ENCODE measurements around the gene HSD17B1.
"Not testable (repeated sequence)": the region's sequence is repeated elsewhere in the genome, so short reads cannot be mapped to it uniquely, and the experiment has no call there.

HSD17B1 gene

DNA sequence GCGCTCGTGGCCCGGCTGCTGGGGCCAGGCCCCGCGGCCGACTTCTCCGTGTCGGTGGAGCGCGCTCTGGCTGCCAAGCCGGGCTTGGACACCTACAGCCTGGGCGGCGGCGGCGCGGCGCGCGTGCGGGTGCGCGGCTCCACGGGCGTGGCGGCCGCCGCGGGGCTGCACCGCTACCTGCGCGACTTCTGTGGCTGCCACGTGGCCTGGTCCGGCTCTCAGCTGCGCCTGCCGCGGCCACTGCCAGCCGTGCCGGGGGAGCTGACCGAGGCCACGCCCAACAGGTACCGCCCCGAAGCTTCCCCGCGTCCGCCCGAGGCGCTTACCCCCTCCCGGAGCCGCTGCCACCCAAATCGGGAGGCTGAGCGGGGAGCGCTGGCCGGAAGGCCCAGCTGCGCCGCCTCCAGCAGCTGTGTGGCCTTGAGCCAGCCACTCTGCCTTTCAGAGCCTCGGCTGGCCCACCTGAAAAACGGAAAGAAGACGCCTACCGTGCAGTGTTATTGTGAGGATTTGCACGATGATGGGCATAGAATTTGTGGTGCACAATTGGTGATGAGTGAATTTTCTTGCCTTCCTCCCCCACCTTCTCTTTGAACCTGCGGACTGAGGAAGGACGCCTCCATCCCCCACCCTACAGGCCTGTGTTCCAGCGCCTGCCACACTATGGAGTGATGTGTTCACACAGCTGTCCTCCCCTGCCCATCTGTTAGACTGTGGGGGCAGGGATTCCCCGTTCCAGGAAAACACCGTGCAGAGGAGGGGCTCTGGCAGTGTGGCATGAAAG is 16.2 kb upstream of the HSD17B1 start:
- CTCF ChIA-PET = interaction anchor here (1.2 to 3.1 kb wide), 3 partner anchors 12 to 134 kb away, joined by 3 to 11 read pairs (median 3); no protein-coding TSS in a partner anchor
- peak in 2 of 3 donors; percentile 54 to 60 for DNase-seq
- POLR2A ChIA-PET = interaction anchor here (0.9 to 1.4 kb wide), 3 partner anchors 9 to 216 kb away, joined by 4 read pairs; partner anchors contain the start of gene PSMC3IP
- peaks cover 2 to 33% (median 25%) of the 10 kb centered on the region in 4 experiments for H3K4me1 ChIP-seq (ENCODE audit: control extremely low read depth in 1 of 4, control insufficient read depth in 4 of 4, insufficient read depth in 4 of 4, low read length in 3 of 4)
- H3K4me3 ChIP-seq (ENCODE audit: control insufficient read depth in 1 of 7, extremely low read depth in 1 of 7, insufficient read depth in 4 of 7, low read depth in 2 of 7, low read length in 6 of 7) = peak overlapping the region; percentile 70 to 81 (median 72)
- peaks cover 0 to 31% (median 19%) of the 10 kb centered on the region in 4 experiments for H3K36me3 ChIP-seq (ENCODE audit: control insufficient read depth in 4 of 4, insufficient read depth in 4 of 4, low read length in 3 of 4)
- H3K9me3 ChIP-seq (ENCODE audit: control extremely low read depth in 1 of 5, control insufficient read depth in 4 of 5, insufficient read depth in 2 of 5, low read depth in 1 of 5, low read length in 4 of 5) = no peaks in the 10 kb centered on the region
- H3K27ac ChIP-seq (ENCODE audit: insufficient read depth in 1 of 2, low read depth in 1 of 2, low read length in 2 of 2, poor library complexity in 1 of 2, severe bottlenecking in 2 of 2) = peak overlapping the region in 1 of 2 experiments; percentile 70
- H3K27me3 ChIP-seq (replicated peaks in 2 of 5; ENCODE audit: control insufficient read depth in 4 of 5, insufficient read depth in 5 of 5, low read length in 4 of 5) = no peaks in the 10 kb centered on the region
- WGBS (ENCODE audit: insufficient coverage) = 0% methylated on average over 56 of the region's 65 CpGs

DNA sequence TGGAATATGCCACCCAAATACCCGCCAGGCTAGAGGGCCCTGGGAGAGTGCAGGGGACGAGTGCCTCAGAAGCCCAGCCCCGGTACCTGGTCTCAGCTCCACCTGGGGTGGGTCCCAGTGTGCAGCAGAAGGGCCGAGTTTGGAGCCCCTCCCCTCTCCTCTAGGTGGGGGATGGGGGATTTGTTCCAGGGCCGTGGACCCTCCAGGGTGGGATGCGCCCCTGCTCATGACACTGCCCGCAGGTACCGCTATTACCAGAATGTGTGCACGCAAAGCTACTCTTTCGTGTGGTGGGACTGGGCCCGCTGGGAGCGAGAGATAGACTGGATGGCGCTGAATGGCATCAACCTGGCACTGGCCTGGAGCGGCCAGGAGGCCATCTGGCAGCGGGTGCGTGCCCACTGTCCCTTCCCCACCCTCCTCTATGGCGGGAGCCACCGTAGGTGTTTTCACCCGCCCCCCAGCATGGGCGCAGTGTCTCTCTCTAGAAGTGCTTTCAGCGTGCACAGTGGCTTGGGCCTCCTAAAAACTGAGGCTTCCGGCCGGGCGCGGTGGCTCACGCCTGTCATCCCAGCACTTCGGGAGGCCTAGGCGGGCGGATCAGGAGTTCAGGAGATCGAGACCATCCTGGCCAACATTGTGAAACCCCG is 15.4 kb upstream of the HSD17B1 start:
- Histone ChIP-seq H3K27ac (ENCODE audit: insufficient read depth in 1 of 2, low read depth in 1 of 2, low read length in 2 of 2, poor library complexity in 1 of 2, severe bottlenecking in 2 of 2) (peak overlapping the region in 1 of 2 experiments; percentile 70), H3K4me3 (ENCODE audit: control insufficient read depth in 1 of 7, extremely low read depth in 1 of 7, insufficient read depth in 4 of 7, low read depth in 2 of 7, low read length in 6 of 7) (peak overlapping the region; percentile 70 to 81 (median 72)), H3K4me1 (ENCODE audit: control extremely low read depth in 1 of 4, control insufficient read depth in 4 of 4, insufficient read depth in 4 of 4, low read length in 3 of 4) (peaks cover 0 to 27% (median 20%) of the 10 kb centered on the region in 4 experiments), H3K27me3 (replicated peaks in 2 of 5; ENCODE audit: control insufficient read depth in 4 of 5, insufficient read depth in 5 of 5, low read length in 4 of 5) (no peaks in the 10 kb centered on the region), H3K36me3 (ENCODE audit: control insufficient read depth in 4 of 4, insufficient read depth in 4 of 4, low read length in 3 of 4) (peaks cover 0 to 34% (median 24%) of the 10 kb centered on the region in 4 experiments), H3K9me3 (ENCODE audit: control extremely low read depth in 1 of 5, control insufficient read depth in 4 of 5, insufficient read depth in 2 of 5, low read depth in 1 of 5, low read length in 4 of 5) (no peaks in the 10 kb centered on the region)
- 95% methylated on average over 28 of the region's 31 CpGs for WGBS (ENCODE audit: insufficient coverage)
- CTCF ChIA-PET = interaction anchor here (3.1 kb wide), 1 partner anchor 11 kb away, joined by 11 read pairs; no protein-coding TSS in a partner anchor
- POLR2A ChIA-PET = interaction anchor here (0.6 kb wide), 1 partner anchor 22 kb away, joined by 3 read pairs; no protein-coding TSS in a partner anchor
- no peak for DNase-seq

DNA sequence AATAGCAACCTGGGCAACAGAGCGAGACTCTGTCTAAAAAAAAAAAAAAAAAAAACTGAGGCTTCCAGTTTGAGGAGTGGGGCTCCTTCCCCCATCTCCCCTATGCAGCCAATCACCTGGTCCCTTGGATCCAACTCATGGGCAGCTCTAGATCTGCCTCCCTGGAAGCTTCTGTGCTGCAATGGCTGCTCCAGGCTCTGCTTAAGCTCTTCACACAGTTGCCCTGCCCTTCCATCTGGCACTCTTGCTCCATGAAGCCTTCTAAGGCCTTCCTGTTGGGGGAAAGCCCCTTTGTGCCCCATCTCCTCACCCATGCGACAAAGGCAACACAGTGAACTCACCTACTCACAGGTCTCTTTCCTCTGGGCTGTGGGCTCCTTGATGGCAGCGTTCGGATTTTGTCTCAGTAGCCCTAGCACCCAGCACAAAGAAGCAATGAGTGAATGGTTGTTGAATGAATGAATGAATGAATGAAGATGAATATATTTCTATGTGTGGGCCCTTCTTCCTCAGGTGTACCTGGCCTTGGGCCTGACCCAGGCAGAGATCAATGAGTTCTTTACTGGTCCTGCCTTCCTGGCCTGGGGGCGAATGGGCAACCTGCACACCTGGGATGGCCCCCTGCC is 14.8 kb upstream of the HSD17B1 start:
- Histone ChIP-seq H3K36me3 (ENCODE audit: control insufficient read depth in 4 of 4, insufficient read depth in 4 of 4, low read length in 3 of 4) (peaks cover 0 to 41% (median 29%) of the 10 kb centered on the region in 4 experiments), H3K27ac (ENCODE audit: insufficient read depth in 1 of 2, low read depth in 1 of 2, low read length in 2 of 2, poor library complexity in 1 of 2, severe bottlenecking in 2 of 2) (no peak overlapping the region), H3K4me3 (ENCODE audit: control insufficient read depth in 1 of 7, extremely low read depth in 1 of 7, insufficient read depth in 4 of 7, low read depth in 2 of 7, low read length in 6 of 7) (no peak overlapping the region), H3K27me3 (replicated peaks in 2 of 5; ENCODE audit: control insufficient read depth in 4 of 5, insufficient read depth in 5 of 5, low read length in 4 of 5) (no peaks in the 10 kb centered on the region), H3K4me1 (ENCODE audit: control extremely low read depth in 1 of 4, control insufficient read depth in 4 of 4, insufficient read depth in 4 of 4, low read length in 3 of 4) (peaks cover 0 to 27% (median 20%) of the 10 kb centered on the region in 4 experiments), H3K9me3 (ENCODE audit: control extremely low read depth in 1 of 5, control insufficient read depth in 4 of 5, insufficient read depth in 2 of 5, low read depth in 1 of 5, low read length in 4 of 5) (no peaks in the 10 kb centered on the region)
- no CpG with 5 or more reads among the region's 5 CpGs for WGBS (ENCODE audit: insufficient coverage)
- ChIA-PET POLR2A (interaction anchor here (0.6 kb wide), 2 partner anchors 21 to 78 kb away, joined by 3 read pairs; no protein-coding TSS in a partner anchor), CTCF (interaction anchor here (1.3 to 3.1 kb wide), 3 partner anchors 11 to 344 kb away, joined by 3 to 11 read pairs (median 4); partner anchors contain the start of gene GHDC)
- no peak for DNase-seq

DNA sequence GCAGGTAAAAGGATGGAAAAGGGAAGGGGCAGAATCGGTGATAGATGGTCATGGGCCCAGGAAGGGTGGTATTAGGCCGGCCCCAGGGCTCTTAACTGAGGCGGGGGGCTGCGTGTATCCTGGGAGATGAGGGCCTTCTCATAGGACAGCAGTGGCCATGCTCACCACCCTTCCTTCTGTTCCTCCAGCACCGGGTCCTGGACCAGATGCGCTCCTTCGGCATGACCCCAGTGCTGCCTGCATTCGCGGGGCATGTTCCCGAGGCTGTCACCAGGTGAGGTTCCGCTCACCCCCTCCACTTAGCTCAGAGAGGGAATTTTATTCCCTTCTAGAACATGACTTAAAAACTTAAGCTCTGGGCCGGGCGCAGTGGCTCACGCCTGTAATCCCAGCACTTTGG is 14.2 kb upstream of the HSD17B1 start:
- no peaks in the 10 kb centered on the region for H3K9me3 ChIP-seq (ENCODE audit: control extremely low read depth in 1 of 5, control insufficient read depth in 4 of 5, insufficient read depth in 2 of 5, low read depth in 1 of 5, low read length in 4 of 5)
- peaks cover 0 to 46% (median 34%) of the 10 kb centered on the region in 4 experiments for H3K36me3 ChIP-seq (ENCODE audit: control insufficient read depth in 4 of 4, insufficient read depth in 4 of 4, low read length in 3 of 4)
- no peak for DNase-seq
- H3K27me3 ChIP-seq (replicated peaks in 2 of 5; ENCODE audit: control insufficient read depth in 4 of 5, insufficient read depth in 5 of 5, low read length in 4 of 5) = no peaks in the 10 kb centered on the region
- 97% methylated on average over 8 of the region's 14 CpGs for WGBS (ENCODE audit: insufficient coverage)
- H3K4me1 ChIP-seq (ENCODE audit: control extremely low read depth in 1 of 4, control insufficient read depth in 4 of 4, insufficient read depth in 4 of 4, low read length in 3 of 4) = peaks cover 0 to 27% (median 20%) of the 10 kb centered on the region in 4 experiments
- no peak overlapping the region for H3K4me3 ChIP-seq (ENCODE audit: control insufficient read depth in 1 of 7, extremely low read depth in 1 of 7, insufficient read depth in 4 of 7, low read depth in 2 of 7, low read length in 6 of 7)
- CTCF ChIA-PET = interaction anchor here (1.3 to 3.1 kb wide), 3 partner anchors 10 to 344 kb away, joined by 3 to 11 read pairs (median 4); partner anchors contain the start of gene GHDC
- POLR2A ChIA-PET = interaction anchor here (0.6 kb wide), 1 partner anchor 79 kb away, joined by 3 read pairs; no protein-coding TSS in a partner anchor
- no peak overlapping the region for H3K27ac ChIP-seq (ENCODE audit: insufficient read depth in 1 of 2, low read depth in 1 of 2, low read length in 2 of 2, poor library complexity in 1 of 2, severe bottlenecking in 2 of 2)

DNA sequence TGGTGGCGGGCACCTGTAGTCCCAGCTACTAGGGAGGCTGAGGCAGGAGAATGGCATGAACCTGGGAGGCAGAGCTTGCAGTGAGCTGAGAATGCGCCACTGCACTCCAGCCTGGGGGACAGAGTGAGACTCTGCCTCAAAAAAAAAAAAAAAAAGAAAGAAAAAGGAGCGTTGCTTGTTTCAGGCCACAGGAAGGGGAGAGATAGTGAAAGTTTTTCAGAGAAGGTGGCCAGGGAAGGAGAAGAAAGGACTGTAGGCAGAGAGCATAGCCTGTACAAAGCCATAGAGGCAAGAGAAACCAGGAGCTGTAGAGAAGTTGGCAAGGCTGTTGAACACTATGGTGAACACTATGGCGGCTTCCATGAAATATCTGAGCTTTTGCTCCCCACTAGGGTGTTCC is 12.2 kb upstream of the HSD17B1 start:
- H3K27ac ChIP-seq (ENCODE audit: insufficient read depth in 1 of 2, low read depth in 1 of 2, low read length in 2 of 2, poor library complexity in 1 of 2, severe bottlenecking in 2 of 2); DNase-seq; H3K27me3 ChIP-seq (replicated peaks in 2 of 5; ENCODE audit: control insufficient read depth in 4 of 5, insufficient read depth in 5 of 5, low read length in 4 of 5); H3K9me3 ChIP-seq (ENCODE audit: control extremely low read depth in 1 of 5, control insufficient read depth in 4 of 5, insufficient read depth in 2 of 5, low read depth in 1 of 5, low read length in 4 of 5); H3K4me3 ChIP-seq (ENCODE audit: control insufficient read depth in 1 of 7, extremely low read depth in 1 of 7, insufficient read depth in 4 of 7, low read depth in 2 of 7, low read length in 6 of 7): not testable (repeated sequence)
- 94% methylated on average over 3 of the region's 4 CpGs for WGBS (ENCODE audit: insufficient coverage)
- POLR2A ChIA-PET = interaction anchor here (0.6 kb wide), 1 partner anchor 35 kb away, joined by 4 read pairs; no protein-coding TSS in a partner anchor
- CTCF ChIA-PET = interaction anchor here (1.2 to 1.5 kb wide), 2 partner anchors 13 to 27 kb away, joined by 3 to 4 read pairs; no protein-coding TSS in a partner anchor
- H3K4me1 ChIP-seq (ENCODE audit: control extremely low read depth in 1 of 4, control insufficient read depth in 4 of 4, insufficient read depth in 4 of 4, low read length in 3 of 4) = peaks cover 0 to 20% (median 14%) of the 10 kb centered on the region in 4 experiments
- peaks cover 0 to 59% (median 41%) of the 10 kb centered on the region in 4 experiments for H3K36me3 ChIP-seq (ENCODE audit: control insufficient read depth in 4 of 4, insufficient read depth in 4 of 4, low read length in 3 of 4)

DNA sequence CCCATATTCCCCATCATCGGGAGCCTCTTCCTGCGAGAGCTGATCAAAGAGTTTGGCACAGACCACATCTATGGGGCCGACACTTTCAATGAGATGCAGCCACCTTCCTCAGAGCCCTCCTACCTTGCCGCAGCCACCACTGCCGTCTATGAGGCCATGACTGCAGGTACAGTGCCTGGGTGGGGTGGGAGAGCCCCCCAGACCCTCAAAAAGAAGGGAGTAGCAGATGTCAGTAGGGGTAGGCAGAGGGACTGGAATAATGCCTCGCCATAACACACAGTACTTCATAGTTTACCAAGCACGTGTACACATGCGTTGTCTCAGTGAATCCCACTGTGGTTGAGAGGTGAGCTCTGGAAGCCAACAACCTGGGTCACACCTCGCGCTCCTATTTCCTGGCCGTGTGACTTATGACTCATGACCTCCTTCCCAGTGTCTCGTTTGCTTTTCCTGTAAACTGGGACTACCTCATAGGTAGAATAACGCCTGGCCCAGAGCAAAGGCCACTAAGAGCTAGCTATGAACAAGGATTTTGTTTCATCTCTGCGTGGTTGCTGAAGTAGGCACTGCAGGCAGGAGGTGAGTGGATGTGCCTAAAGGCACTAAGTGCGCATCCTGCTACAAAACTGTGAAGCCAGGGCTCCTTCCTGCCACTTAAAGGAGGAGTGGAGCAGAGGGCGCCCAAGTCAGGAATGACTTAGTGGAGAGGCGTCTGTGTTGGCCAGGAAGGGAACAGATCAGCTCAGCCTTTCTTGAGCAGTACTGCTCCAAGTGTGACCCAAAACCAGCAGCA is 11.5 kb upstream of the HSD17B1 start:
- CTCF ChIA-PET = interaction anchor here (1.2 to 1.5 kb wide), 2 partner anchors 13 to 27 kb away, joined by 3 to 4 read pairs; no protein-coding TSS in a partner anchor
- DNase-seq = no peak
- peaks cover 0 to 15% (median 11%) of the 10 kb centered on the region in 4 experiments for H3K4me1 ChIP-seq (ENCODE audit: control extremely low read depth in 1 of 4, control insufficient read depth in 4 of 4, insufficient read depth in 4 of 4, low read length in 3 of 4)
- H3K9me3 ChIP-seq (ENCODE audit: control extremely low read depth in 1 of 5, control insufficient read depth in 4 of 5, insufficient read depth in 2 of 5, low read depth in 1 of 5, low read length in 4 of 5) = no peaks in the 10 kb centered on the region
- 91% methylated on average over 17 of the region's 17 CpGs for WGBS (ENCODE audit: insufficient coverage)
- H3K27me3 ChIP-seq (replicated peaks in 2 of 5; ENCODE audit: control insufficient read depth in 4 of 5, insufficient read depth in 5 of 5, low read length in 4 of 5) = no peaks in the 10 kb centered on the region
- peaks cover 0 to 59% (median 41%) of the 10 kb centered on the region in 4 experiments for H3K36me3 ChIP-seq (ENCODE audit: control insufficient read depth in 4 of 4, insufficient read depth in 4 of 4, low read length in 3 of 4)
- POLR2A ChIA-PET = no interaction called here
- H3K4me3 ChIP-seq (ENCODE audit: control insufficient read depth in 1 of 7, extremely low read depth in 1 of 7, insufficient read depth in 4 of 7, low read depth in 2 of 7, low read length in 6 of 7) = no peak overlapping the region
- no peak overlapping the region for H3K27ac ChIP-seq (ENCODE audit: insufficient read depth in 1 of 2, low read depth in 1 of 2, low read length in 2 of 2, poor library complexity in 1 of 2, severe bottlenecking in 2 of 2)
